Stimulated activated CD8-positive, alpha-beta memory T cell treated with anti-CD3 and anti-CD28 coated beads, Interleukin-4, amount 100 ng/mL, for 48 hours (primary cell): ENCODE results near the gene ERBB4.

Experiments used
- DNase-seq: peaks from one replicate; pipeline ENCODE4 v3.0.0-alpha.2; 2020

The ERBB4 gene

DNA sequence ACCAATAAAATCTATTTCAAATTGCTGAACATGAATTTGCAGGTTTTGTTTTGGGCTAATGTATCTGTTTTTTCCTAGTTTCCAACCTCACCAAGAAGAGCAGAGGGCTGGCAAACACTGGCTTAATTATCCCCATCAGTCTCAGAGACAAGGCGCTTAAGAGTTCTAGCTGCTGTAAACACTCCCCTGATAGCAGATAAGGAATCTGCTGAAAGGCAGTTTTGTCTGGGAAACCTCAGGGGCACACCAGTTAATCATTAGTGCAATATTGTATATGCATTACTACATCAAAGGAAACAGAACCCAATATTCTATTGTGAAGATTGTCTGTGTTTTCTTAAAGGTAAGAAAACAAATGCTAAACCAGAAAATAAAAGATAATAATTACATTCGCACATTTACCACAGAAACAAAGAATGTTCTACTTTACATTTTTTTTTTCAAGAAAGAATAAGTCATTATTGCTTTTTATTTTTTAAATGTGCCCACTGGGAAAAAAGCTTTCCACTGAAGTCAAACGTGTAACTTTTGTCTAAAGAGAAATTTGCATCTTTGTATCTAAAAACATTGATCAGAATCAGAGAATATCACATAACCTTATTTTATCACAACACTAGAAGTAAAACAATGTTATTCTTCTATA, 179.1 kb downstream of the ERBB4 start:
- DNase-seq = no peak

DNA sequence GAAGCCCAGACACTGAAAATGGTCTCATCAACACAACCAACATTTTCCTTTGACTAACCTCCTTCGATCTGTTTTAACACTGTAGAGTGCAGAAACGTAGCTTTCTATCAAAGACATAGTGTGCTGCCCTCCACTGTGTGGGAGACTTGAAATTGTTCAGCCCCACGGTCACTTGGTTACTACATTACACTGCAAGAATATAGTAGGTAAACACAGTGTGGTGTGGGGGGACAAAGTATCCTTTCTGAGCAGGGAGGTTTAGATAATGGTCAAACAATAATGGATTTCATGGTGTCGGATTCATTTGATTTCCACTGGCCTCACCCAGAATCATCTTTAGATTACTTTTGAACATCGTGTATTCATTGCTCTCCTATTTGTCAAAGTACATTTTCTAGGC, 181.0 kb downstream of the ERBB4 start:
- no peak for DNase-seq

DNA sequence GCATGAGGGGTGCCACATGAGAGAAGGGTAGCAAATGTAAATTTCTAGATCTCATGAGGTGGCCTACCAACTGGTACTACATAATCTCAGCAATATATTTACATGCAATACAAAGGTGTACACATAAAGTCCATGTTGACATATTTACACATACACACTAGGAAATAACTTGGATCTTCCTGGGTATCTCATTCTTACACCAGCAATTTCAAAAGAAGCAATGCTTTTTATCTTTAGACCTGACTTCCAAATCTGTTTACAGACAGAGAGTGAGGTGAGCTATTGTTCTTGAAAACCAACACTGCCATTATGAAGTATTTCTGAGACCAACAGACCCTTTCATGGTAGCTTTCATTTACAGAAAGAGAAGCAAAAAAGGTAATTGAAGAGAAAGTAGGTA, 184.2 kb downstream of the ERBB4 start:
- DNase-seq = no peak

DNA sequence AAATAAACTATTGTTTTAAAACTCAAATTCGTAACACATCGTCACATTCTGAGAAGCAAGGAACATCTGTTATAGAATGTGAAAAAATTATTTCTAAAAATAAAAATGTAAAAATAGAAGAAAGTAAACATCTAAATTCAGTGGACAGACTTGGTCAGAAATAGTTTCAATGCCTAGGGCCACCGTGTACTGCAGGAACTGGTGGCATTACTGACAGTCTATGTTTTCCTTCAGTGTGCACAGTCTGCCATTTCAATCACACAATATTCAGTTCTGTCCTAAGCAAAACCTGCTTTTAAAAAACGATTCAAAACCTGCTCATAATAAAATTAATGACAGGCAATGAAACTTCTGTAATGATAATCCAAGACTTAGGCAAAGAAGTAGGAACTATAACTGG, 190.1 kb downstream of the ERBB4 start:
- DNase-seq = no peak

DNA sequence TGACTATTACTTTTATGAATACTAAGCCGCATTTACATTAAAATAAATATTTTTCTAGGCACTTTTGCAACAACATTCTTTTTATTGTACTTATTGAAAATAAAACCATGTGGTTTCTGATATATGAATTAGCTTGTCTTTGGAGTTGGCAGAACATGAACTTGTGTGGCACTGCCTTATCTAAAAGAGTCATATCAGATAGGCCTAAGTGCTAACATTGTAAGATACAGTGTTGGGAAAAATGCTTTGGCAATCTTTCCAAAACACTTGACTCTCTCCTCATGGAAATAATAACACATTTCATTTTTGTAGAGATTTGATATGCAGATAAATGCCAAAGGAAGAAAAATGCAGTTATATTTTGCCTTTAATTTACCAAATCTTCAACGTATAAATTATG, 191.7 kb downstream of the ERBB4 start:
- DNase-seq = no peak

DNA sequence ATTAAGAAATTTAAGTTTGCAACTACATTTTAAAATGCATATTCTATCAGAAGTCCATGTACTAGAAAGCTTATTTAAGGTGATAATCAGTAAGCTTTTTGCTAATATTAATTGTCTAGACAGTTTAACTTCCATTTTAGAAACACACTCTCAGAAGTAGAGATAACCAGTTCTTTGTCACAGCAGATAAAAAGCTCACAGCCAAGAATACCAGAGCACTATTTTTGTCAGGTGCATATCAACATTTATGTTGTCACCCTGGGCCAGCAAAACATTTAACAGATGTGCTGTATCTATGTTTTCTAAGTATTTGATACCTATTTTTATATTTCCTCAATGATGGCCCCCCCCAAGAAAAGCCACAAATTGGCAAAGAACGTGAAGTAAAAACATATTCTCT, 192.6 kb downstream of the ERBB4 start:
- no peak for DNase-seq

DNA sequence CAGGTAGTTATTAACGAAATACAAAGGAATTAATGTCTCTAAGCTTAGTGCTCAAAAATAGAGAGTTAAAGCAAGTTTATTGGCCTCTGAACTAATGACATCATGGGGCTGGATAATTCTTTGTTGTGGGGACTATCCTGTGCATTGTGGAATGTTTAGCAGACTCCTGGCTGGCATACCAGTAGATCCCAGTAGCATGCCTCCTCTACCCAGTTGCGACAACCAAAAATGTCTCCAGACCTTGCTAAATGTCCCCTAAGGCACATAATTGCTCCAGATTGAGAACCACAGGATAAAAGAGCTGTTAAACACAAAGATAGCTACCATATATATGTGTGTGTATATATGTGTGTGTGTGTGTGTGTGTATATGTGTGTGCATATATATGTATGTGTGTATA, 194.5 kb downstream of the ERBB4 start:
- DNase-seq = no peak

DNA sequence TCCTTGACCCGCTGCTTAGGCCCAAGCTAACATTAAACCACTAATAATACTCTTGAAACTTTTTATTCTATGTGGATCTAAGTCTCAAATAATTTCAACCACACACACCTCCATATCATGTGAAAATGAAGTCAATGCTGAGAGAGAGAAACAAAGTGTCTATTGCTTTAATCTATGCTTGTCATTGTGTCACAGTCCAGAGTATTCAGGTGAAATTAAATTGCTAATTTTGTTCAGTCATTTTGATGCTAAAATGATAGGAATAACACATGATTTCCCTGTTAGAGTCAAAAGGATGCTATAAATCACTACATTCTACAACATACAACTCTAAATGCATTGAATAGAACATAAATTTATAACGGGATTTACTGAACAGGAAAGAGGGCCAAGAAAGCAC, 195.4 kb downstream of the ERBB4 start:
- no peak for DNase-seq

DNA sequence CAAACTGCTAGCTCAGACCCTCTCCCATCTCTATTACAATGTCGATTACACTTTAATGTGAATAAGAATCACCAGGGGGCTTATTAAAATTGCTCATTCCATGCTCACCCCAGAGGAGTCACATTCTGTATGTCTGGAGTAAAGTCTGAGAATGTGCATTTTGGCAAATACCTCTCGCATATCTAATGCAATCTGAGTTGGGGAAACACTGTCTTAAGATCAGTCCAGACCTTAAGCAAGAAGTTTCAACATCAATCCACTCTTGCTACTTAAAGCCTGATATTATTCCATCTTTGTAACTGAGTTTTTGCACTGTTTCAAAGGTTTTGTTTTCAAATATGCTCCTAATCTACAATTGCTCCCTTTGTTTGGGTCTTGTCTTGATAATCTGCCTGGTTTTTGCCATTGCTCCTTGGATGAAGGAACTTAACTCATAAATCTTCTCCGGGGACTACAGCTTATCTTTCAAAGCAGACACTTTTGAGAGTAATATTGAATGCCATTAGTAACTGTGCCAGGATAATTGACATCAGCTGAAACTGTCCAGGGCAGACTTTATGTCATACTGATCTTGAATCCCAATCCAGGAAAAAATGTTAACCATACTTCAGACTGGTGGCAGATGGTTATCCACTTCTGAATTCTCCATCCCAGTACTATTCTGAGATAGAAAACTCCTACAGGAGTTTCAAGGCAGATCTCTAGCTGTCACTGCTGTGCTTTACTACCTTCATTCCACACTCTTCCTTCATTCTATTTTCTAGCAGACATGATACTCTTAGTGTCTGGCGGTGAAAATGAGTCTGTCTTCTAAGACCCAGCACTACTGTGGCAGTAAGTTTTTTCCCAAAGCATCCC, 200.9 kb downstream of the ERBB4 start:
- no peak for DNase-seq

DNA sequence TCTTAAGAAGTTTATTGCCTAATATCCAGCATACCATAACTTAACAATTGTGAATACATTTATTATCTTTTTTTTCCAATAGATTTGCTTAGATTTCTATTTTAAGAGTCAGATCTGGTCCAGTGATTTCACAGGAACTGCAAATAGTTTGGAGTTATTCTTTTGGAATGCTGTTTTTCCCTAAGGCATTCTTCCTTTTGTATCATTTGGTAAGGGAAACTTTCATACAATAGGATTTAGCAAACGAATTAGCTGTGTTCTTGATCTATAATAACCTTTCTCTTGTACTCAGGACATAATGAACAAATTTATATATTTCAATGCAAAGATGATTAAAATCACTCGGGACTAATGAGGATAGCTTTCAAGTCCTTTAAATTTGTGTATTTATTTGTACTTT, 201.6 kb downstream of the ERBB4 start:
- DNase-seq = no peak

DNA sequence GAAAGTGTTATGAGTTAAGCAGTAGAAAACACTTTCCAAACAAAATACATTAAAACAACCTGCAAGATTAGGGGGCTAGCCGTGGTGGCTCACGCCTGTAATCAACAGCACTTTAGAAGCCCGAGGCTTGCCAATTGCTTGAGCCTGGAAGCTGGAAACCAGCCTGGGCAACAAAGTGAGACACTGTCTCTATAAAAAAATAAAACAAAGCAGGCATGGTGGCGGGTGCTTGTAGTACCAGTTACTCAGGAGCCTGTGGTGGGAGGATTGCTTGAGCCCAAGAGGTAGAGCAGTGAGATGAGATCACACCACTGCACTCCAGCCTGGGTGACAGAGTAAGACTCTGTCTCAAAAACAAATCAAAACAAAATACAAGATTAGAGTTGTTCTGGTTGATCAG, 208.3 kb downstream of the ERBB4 start:
- no peak for DNase-seq

DNA sequence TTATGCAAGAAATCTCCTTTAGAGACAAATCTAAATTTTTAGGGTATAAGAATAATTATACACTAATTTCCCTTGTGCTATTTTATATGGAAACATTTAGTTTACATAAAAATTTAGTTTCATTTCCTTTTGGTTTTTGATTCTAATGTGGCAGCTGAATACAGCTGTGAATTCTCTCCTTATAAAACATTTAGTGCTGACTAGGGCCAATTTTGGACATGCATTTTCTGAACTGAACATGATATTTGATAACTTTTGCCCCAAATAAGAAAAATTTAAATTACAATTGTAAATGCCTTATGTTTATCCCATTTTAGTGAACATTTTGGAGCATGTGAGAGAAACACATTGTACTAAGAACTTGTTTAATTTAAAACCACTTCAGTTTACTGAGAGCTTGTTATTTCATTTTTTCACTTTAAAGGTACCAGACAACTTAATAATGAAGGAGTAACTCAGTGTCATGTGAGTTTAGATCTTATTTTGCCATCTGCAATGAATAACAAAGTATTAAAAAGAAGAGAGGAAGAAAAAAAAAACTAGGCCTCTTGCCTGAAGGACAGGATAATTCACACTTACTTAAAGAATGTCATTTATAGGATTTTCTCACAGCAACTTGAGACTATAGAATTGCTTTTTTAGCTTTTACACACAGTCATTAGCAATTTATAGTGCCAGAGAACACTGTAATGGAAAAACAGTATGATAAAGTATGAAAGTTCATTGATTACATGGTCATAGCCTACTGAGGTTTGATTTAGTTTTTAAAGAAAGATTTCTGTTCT, 209.7 kb downstream of the ERBB4 start:
- DNase-seq = no peak

DNA sequence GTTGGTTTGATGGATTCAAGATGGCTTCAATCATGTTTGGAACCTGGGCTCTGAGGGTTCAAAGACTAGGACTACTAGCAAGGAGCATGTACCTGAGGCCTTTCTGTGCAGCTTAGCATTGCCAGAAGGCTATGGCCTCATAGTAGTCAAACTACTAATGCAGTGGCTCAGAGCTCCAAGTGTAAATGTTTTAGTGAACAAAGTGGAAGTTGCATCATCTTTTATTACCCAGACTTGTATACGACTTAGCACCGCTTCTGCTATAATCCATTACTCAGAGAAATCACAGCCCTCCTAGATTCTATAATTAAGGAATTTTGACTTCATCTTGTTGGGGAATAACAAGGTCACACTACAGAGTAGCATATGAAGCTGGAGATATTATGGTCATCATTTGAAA, 210.5 kb downstream of the ERBB4 start:
- no peak for DNase-seq

DNA sequence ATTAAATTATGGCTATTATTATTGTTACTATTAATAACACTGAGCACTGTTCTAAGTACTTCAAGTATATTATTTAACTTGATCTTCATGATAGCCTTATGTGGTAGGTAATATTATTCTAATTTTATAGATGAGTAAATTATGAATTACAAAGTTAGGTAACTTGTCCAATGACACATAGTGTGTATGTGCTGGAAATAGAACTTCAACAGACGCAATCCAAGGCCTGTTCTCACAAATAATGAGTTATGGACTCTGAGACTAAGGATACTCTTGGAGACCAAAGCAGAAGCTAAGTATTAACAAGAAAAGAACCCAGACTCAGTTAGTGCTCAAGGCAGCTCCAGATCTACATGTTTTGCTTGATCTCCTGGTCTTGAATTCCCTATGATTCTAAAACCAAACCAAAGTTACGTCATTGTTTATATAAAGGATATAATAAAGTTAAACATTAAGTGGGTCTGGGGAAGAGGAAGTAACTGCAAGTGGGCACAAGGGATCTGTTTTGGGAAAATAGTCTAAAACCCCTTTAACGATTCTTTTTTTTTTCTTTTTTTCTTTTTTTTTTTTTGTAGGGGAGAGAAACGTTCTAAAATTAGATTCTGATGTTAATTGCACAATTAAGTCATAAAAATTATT, 211.3 kb downstream of the ERBB4 start:
- DNase-seq = no peak

DNA sequence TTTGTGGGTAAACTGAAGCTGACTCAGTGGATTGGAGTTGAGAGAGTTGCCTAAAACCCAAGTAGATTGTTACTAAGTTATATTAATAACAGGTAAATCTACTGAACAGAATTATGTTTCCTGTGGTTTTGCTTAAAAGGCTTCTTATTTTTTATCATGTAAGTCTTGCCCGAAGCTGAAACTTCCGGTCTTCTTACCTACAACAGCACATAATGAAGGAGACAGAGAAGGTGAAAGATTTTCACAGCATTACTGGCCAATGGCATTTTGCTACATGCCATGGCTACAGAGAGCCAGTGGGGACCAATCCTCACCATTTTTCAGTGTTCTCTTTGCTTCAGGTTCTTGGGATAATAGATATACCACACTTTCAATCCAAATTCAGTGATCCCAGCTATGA, 220.0 kb downstream of the ERBB4 start:
- DNase-seq = no peak

DNA sequence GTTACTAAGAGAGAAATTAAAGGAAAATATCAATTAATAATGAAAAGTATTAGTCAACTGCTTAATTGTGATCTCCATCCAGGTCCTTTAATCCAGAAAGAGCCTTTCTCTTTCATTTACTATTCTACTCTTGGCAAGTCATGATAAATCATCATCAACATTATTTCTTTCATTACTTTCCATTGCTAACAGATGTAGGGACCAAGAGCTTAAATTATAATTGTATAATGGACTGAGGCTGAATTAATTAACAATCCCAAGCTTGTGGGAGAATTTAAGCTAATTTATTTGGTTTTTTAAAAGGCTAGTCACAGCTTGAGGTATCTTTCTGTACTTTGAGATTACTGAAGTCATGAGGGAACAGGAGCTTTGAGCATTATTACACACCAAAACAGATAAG, 223.9 kb downstream of the ERBB4 start:
- DNase-seq = no peak

DNA sequence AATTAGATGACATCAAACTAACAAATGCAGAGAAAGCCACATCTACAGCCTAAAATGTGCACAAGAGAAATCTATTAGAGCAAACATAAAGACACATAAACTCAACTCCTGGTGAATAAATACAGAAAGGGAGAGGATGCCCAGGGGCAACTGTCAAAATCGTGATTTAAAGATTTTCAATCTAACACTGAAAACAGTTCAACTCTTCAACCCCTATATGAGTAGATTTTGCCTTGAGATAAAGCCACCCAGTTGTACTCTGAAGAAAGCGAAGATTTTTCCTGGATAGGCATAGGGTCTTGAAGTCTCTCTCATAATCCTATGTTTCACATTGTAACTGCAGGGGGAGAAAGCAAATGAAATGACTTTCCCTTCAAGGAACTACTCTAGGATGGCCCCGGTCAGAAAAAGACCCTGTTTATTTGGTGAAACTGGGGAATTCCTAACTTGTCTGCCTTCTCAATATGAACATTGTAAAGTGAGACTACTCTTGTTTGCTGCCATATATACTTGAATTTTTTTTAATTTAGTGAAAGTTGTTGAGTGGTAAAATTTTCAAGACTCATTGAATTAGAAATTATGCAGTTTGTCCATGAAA, 226.7 kb downstream of the ERBB4 start:
- no peak for DNase-seq

DNA sequence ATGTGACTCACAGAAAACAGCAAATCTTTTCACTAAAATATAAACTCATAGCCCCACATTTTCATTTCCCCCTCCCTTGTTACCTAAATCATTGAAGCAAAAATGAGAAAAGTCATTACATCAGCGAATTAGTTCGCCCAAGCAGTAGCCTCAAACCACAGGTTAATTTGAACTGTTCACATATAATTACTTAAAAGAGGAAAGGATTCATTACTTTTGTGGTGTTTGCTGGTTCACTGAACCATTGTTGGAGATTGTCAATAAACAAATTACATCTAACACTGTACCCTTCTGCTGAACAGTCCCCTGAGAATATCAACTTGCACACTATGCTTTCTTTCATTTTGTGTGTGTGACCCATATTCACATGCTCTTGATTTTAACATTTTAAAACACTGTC, 238.7 kb downstream of the ERBB4 start:
- DNase-seq = no peak

DNA sequence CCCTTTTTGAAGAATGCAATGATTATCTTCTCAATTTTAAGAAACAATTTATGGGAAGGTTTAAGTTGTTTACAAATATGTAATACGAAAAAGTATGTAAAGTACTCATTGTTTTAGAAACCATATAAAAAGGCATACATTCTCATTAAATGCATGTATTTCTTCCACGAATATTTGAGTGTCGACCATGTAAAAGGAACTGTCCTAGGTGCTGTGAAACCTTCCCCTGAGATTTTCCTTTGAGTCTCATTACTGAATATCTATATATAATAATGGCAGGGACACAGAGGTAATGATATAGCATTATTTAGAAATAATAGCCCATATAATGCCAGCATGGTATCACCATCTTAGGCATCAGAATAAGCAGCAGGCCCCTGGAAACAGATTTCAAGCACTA, 239.3 kb downstream of the ERBB4 start:
- no peak for DNase-seq

DNA sequence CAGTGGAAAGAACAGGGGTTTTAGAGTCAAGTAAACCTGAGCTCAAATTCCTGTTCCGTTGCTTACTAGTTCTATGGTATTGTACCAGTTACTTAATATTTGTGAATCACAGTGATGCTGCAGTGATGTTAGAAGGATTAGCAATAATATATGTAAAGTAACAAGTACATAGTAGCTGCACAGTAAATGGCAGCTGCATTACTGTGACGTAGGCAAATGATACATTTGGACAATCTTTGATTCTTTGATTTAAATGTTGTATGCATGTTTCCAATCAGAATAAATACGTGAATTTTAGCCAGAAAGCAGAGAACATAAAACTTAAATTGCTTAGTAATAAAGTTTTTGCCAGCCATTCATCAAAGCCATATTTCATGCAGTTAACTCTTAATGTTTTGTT, 243.0 kb downstream of the ERBB4 start:
- no peak for DNase-seq

DNA sequence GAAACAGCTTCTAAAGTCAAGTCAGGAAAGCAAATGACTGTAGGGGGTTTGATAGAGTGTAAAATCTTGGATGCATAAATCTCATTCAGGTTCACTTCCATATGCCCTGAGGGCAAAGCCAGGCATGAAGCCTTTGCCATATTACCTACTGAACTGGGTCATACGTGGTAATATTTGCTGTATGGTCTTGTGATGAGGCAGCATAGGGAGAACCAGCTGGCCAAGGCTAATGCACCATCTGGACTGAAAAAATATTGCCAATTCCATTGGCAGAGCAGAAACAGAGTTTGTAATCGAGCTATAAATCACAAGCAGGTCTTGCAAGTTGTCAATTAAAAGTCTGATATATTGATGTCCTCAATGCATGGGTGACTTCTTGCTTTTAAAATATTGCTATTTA, 243.8 kb downstream of the ERBB4 start:
- DNase-seq = no peak

DNA sequence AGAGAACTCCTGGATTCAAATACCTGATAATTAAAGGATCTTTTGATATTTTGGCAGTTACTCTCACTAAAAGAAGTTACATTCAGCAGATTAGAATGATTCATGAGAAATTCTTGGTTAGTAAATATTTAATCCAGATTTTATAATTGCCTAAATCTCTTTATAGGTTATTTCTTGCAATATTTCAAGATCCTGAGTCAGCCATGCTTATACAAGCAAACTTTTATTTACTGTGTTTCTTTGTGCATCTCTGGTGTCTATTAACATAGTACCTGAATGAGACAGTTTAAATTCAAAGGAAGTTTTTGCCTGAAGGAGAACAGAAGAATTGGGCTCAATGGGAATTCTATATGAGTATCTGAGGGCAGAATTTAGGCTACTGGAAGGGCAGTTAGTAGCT, 249.3 kb downstream of the ERBB4 start:
- DNase-seq = no peak

DNA sequence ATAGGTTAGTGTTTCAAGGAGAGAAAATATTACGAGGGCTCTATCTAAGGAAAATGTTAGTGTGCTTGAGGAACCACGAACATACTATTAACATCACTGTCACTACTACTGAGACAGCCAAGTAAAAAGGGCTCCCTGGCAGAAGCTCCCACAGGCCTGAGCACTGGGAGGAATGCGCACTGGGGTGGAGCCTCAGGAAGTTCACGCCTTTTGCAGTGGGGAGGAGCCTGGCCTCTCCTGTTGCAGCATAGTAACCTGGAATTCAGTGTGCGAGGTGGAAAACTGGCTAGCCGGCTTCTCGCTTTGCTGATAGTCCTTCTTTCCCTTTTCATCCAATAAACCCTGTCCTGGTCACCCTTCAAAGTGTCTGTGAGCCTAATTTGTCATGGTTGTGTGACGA, 250.3 kb downstream of the ERBB4 start:
- DNase-seq = no peak
